GM19099 (cell line): ENCODE measurements around the gene RARG.

Experiments used
- POLR2A ChIP-seq: IDR thresholded peaks from 3 replicates; pipeline ENCODE4 v1.6.1; 2011; ENCODE audit warnings: low read depth; ENCODE audit not compliant: insufficient read length; ENCODE audit errors: extremely low read depth

Gene RARG

DNA sequence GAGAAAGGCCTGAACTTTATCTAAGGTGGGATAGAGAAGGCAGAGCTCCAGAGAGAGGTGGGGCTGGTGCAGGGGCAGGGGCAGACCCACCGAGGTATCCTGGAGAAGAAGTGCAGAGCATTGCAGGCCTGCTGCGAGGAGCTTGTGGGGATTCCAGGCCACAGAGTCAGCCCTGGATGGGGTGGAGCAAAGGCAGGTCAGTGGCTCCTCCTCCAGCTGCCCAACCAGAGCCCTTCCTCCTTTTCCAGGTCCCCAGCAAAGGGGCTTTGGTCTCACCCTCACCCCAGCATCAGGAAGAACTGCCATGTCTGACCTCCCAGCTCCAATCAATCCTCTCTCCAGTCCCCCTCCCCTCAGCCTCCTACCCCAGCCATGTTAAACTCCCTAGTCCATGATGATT is 71.3 kb downstream of the RARG start:
- TF ChIP-seq POLR2A = no peak
